Type B pancreatic cell (in vitro differentiated cells): ENCODE measurements around the gene KIF26B. TPM values are rescaled to one million over a fixed set of nuclear protein-coding genes. Genes with fewer than 3 reads are reported as not detected.
"Not testable (repeated sequence)": the region's sequence is repeated elsewhere in the genome, so short reads cannot be mapped to it uniquely, and the experiment has no call there.

Experiments
- DNase-seq: peaks from one replicate; pipeline ENCODE4 v3.0.0; 2021; ENCODE audit warnings: mixed read lengths; ENCODE audit not compliant: unreplicated experiment; ENCODE audit errors: extremely low spot score
- H3K27ac Mint-ChIP-seq: 2 replicates; pipeline ENCODE4 v1.8.0; 2021; ENCODE audit warnings: mild to moderate bottlenecking, mixed read lengths
- H3K27me3 Mint-ChIP-seq: 2 replicates; pipeline ENCODE4 v1.8.0; 2021; ENCODE audit warnings: mixed read lengths
- H3K36me3 Mint-ChIP-seq: 2 replicates; pipeline ENCODE4 v1.8.0; 2021; ENCODE audit warnings: mixed read lengths
- H3K4me1 Mint-ChIP-seq: one replicate; pipeline ENCODE4 v1.8.0; 2021; ENCODE audit warnings: mixed read lengths; ENCODE audit not compliant: unreplicated experiment
- H3K4me3 Mint-ChIP-seq: 2 replicates; pipeline ENCODE4 v1.8.0; 2021; ENCODE audit warnings: mild to moderate bottlenecking, mixed read lengths
- H3K9me3 Mint-ChIP-seq: 2 replicates; pipeline ENCODE4 v1.8.0; 2021; ENCODE audit warnings: mixed read lengths
- CTCF ChIP-seq: fragments of 200-600 bp; sonication (generic); conservative IDR thresholded peaks from 2 replicates; pipeline ENCODE4 v1.5.0; 2021; ENCODE audit warnings: antibody characterized with exemption, mild to moderate bottlenecking
- total RNA-seq: library from RNA; stranded (reverse); gene quantifications from 2 replicates; pipeline ENCODE4 v1.2.1, GENCODE V29; 2021; ENCODE audit warnings: low replicate concordance

KIF26B gene
- total RNA-seq, 1 donor from 2014 or later, result 22.1 TPM

DNA sequence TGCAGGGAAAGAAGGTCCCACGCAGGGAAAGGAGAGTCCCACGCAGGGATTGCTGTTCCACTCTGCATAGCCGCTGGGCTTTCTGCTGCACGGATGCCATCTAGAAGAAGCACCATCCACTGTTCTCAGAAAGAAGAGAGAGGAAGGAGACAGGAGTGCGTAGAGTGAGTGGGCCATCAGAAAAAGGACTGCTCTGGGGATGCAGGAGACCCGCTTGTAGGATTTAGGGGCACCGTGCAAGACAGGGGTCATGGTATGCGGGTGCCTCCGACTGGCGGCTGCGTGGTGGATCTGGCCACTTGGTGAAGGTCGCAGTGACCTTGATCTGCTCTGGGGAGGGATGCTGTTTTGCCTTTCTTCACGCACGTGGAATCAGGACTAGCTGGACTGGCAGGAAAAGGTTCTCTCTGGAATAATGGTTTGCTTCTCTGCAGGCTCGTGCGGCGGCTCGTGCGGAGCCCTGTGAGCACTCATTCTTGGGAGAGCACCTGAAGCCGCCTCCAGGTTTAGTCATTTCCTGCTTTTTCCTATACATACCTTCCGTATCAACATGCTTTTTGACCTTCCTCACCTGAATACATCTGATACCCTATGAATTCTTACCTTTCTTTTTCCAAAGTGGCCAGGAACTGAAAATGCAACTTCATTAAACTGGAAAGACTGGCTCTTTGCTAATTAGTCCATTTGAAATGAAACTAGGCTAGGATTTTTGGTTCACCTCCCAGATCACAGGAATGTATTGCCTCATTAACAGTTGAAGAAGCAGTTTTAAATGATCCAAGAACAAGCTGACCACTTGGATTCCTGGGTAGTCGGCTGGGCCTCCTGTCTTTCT, 181.6 kb downstream of the KIF26B start:
- no peak for TF ChIP-seq CTCF
- Mint-ChIP-seq H3K27ac (peak overlapping the region; percentile 66), H3K4me1 (peaks cover 27% of the 10 kb centered on the region), H3K9me3 (no peaks in the 10 kb centered on the region), H3K27me3 (peaks cover 23% of the 10 kb centered on the region), H3K4me3 (peak overlapping the region; percentile 31), H3K36me3 (peaks cover 11% of the 10 kb centered on the region)
- DNase-seq, result no peak

- H3K4me3 Mint-ChIP-seq, H3K9me3 Mint-ChIP-seq, DNase-seq, H3K27ac Mint-ChIP-seq: not testable (repeated sequence)
- H3K4me1 Mint-ChIP-seq, result peaks cover 27% of the 10 kb centered on the region
- peaks cover 23% of the 10 kb centered on the region for H3K27me3 Mint-ChIP-seq
- peaks cover 11% of the 10 kb centered on the region for H3K36me3 Mint-ChIP-seq
Measured at GRCh38 chr1:245336984-245337355, 182.2 kb downstream of the KIF26B start.

DNA sequence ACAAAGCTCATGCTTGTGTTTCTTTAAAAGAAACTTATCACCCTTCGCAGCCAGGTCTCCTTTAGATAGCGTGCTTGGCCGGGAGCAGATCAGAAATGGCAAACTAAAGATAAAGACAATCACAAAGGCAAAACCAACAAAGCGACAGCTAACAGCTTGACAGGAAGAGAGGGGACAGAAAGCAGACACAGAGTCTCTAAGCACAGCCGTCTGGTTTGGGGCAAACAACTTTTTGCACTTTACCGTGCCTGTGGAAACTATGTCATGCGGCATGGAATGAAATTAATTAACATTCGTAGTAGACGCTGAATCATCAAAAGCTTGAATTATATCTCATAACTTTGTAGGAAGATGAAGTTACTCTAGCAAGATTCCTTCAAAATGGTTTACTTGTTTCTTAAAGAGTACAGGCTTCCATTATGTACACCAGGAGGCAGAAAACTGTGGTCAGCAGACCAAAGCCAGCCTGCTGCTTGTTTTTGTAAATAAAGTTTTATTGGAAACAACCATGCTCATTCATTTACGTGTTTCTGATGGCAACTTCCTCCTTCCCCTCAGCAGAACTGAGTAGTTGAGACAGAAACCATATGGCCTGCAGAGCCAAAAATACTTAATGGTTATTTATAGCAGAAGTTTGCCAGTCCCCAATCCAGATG, 183.2 kb downstream of the KIF26B start:
- H3K4me1 Mint-ChIP-seq, result peaks cover 27% of the 10 kb centered on the region
- peak overlapping the region; percentile 48 for H3K27ac Mint-ChIP-seq
- H3K4me3 Mint-ChIP-seq, result peak overlapping the region; percentile 34

DNA sequence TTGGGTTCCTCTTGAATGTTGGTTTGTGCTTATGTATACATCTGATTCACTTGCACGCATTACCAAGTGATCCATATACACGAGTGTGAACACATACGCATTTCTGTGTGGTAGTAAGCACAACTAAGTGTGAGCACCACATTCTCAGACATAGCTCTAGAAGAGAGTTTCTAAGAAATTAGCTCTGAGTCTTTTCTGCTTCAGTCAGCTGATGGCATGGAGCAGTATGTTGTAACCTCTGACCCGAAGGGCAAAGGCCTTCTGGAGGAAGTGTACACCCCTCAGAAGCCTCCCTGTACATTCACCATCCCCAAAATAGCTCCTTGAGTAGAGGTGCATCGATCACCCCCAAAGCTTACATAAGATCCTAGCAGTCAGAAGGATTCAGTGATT, 183.7 kb downstream of the KIF26B start:
- TF ChIP-seq CTCF, result no peak
- Mint-ChIP-seq H3K9me3 (no peaks in the 10 kb centered on the region), H3K4me1 (peaks cover 24% of the 10 kb centered on the region), H3K4me3 (no peak overlapping the region), H3K36me3 (peaks cover 3% of the 10 kb centered on the region), H3K27me3 (peaks cover 17% of the 10 kb centered on the region), H3K27ac (no peak overlapping the region)
- DNase-seq, result no peak

More for the DNA sequence above, 183.2 kb downstream of the KIF26B start:
- H3K9me3 Mint-ChIP-seq, result no peaks in the 10 kb centered on the region
- peaks cover 7% of the 10 kb centered on the region for H3K36me3 Mint-ChIP-seq
- H3K27me3 Mint-ChIP-seq, result peaks cover 20% of the 10 kb centered on the region
- no peak for DNase-seq
- TF ChIP-seq CTCF, result peak; percentile 17

DNA sequence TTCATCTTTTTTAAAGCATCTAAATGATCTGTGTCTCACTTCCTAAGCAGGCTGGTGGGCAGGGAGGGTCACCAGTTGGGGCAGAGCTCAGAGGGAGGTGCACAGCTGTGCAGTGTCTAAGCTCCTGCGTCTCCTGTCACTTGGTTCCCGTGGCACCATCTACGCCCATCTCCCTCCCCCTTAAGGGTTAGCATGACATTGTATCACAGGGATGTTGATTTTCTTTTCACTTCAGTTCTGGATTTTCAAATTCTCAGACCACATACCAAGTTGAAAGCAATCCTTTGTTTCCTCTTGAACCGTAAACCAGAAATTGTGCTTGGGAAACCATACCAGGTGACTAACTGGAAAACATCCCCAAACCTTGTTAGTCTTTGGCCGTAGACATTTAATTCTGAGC, 187.0 kb downstream of the KIF26B start:
- no peak for DNase-seq
- Mint-ChIP-seq H3K27me3 (peaks cover 11% of the 10 kb centered on the region), H3K4me1 (peaks cover 11% of the 10 kb centered on the region), H3K36me3 (peaks cover 11% of the 10 kb centered on the region), H3K27ac (no peak overlapping the region), H3K4me3 (no peak overlapping the region), H3K9me3 (no peaks in the 10 kb centered on the region)
- no peak for TF ChIP-seq CTCF
